Measurements from ENCODE around the gene IL11RA. TPM values are rescaled to one million over a fixed set of nuclear protein-coding genes. Genes with fewer than 3 reads are reported as not detected.

Gene IL11RA
- total and polyA plus RNA-seq, 2 donors (not counting 3 experiments of a cell fraction or from before 2014, with no cell fraction given): 15.3 to 18.6 TPM

GRCh38 chr9:34650816-34651215 lies 1.2 kb upstream of the IL11RA start:
- no peak overlapping the region for H3K4me3 ChIP-seq (replicated peaks in 1 of 3; ENCODE audit: insufficient read depth in 1 of 3, low read depth in 1 of 3, low read length in 3 of 3)
- H3K36me3 ChIP-seq (ENCODE audit: control insufficient read depth in 2 of 2, extremely low read depth in 1 of 2, insufficient read depth in 2 of 2, low read length in 2 of 2): peaks cover 0 to 14% of the 10 kb centered on the region in 2 experiments
- no peaks in the 10 kb centered on the region for H3K9me3 ChIP-seq (replicated peaks; ENCODE audit: control insufficient read depth, insufficient read depth, low read length)
- peaks cover 37% of the 10 kb centered on the region for H3K4me1 ChIP-seq (ENCODE audit: control insufficient read depth, extremely low read depth, insufficient read depth, low read length)
- CTCF ChIA-PET: interaction anchor here (0.6 to 1.6 kb wide), 4 partner anchors 11 to 270 kb away, joined by 3 to 8 read pairs (median 4); no protein-coding TSS in a partner anchor
- FAIRE-seq: no peak
- intact Hi-C loops (cut with micrococcal nuclease): no loop called here
- no peak overlapping the region for H3K9ac ChIP-seq (replicated peaks; ENCODE audit: extremely low read depth, insufficient read depth, low read length)
- no peak overlapping the region for H3K4me2 ChIP-seq (ENCODE audit: insufficient read depth, low read length)
- no peaks in the 10 kb centered on the region for H3K27me3 ChIP-seq (ENCODE audit: control insufficient read depth in 2 of 2, insufficient read depth in 2 of 2, low read length in 2 of 2)
- no peaks in the 10 kb centered on the region for H3K9me1 ChIP-seq (replicated peaks; ENCODE audit: control insufficient read depth, extremely low read depth, insufficient read depth, low read length)
- H2AFZ ChIP-seq (ENCODE audit: low read depth, low read length): no peak overlapping the region
- TF ChIP-seq FOS (IDR thresholded peaks at IDR 0.05; ENCODE audit: borderline replicate concordance, insufficient read depth, low read length) (no peak), MYC (IDR thresholded peaks at IDR 0.05; ENCODE audit: low read depth, low read length) (no peak), POLR2A (IDR thresholded peaks at IDR 0.05; ENCODE audit: low read depth, low read length) (no peak)
- POLR2A ChIA-PET: no interaction called here
- dilution Hi-C loops (cut with MboI; ENCODE audit: extremely low pct_ligation_motif_present, low sequenced_read_pairs): no loop called here
- BruUV-seq (replicated peaks): no TSS peak
- H4K20me1 ChIP-seq (replicated peaks; ENCODE audit: control insufficient read depth, extremely low read depth, insufficient read depth, low read length): no peaks in the 10 kb centered on the region
- no peak for DNase-seq (ENCODE audit: low read depth, low spot score)
- H3K27ac ChIP-seq (ENCODE audit: insufficient read depth, low read depth, low read length): no peak overlapping the region
- H3K79me2 ChIP-seq (ENCODE audit: control insufficient read depth, insufficient read depth, low read length): peaks cover 6% of the 10 kb centered on the region

GRCh38 chr9:34651321-34651720 lies 664 bp upstream of the IL11RA start:
- dilution Hi-C loops (cut with MboI; ENCODE audit: extremely low pct_ligation_motif_present, low sequenced_read_pairs) (no loop called here), intact Hi-C loops (cut with micrococcal nuclease) (no loop called here)
- no peak overlapping the region for H3K27ac ChIP-seq (ENCODE audit: insufficient read depth, low read depth, low read length)
- peak overlapping the region in 1 of 3 experiments; percentile 13 for H3K4me3 ChIP-seq (replicated peaks in 1 of 3; ENCODE audit: insufficient read depth in 1 of 3, low read depth in 1 of 3, low read length in 3 of 3)
- CTCF ChIA-PET: interaction anchor here (1.0 to 1.6 kb wide), 4 partner anchors 10 to 17 kb away, joined by 3 to 8 read pairs (median 4); no protein-coding TSS in a partner anchor
- H3K27me3 ChIP-seq (ENCODE audit: control insufficient read depth in 2 of 2, insufficient read depth in 2 of 2, low read length in 2 of 2): no peaks in the 10 kb centered on the region
- no peak for FAIRE-seq
- no peak overlapping the region for H3K9ac ChIP-seq (replicated peaks; ENCODE audit: extremely low read depth, insufficient read depth, low read length)
- H4K20me1 ChIP-seq (replicated peaks; ENCODE audit: control insufficient read depth, extremely low read depth, insufficient read depth, low read length): no peaks in the 10 kb centered on the region
- H2AFZ ChIP-seq (ENCODE audit: low read depth, low read length): no peak overlapping the region
- peak; percentile 20 for DNase-seq (ENCODE audit: low read depth, low spot score)
- peaks cover 34% of the 10 kb centered on the region for H3K4me1 ChIP-seq (ENCODE audit: control insufficient read depth, extremely low read depth, insufficient read depth, low read length)
- no peaks in the 10 kb centered on the region for H3K9me1 ChIP-seq (replicated peaks; ENCODE audit: control insufficient read depth, extremely low read depth, insufficient read depth, low read length)
- H3K4me2 ChIP-seq (ENCODE audit: insufficient read depth, low read length): peak overlapping the region; percentile 44
- POLR2A ChIA-PET: no interaction called here
- peaks cover 6% of the 10 kb centered on the region for H3K79me2 ChIP-seq (ENCODE audit: control insufficient read depth, insufficient read depth, low read length)
- peaks cover 0 to 14% of the 10 kb centered on the region in 2 experiments for H3K36me3 ChIP-seq (ENCODE audit: control insufficient read depth in 2 of 2, extremely low read depth in 1 of 2, insufficient read depth in 2 of 2, low read length in 2 of 2)
- BruUV-seq (replicated peaks): TSS peak; percentile 80
- TF ChIP-seq POLR2A (IDR thresholded peaks at IDR 0.05; ENCODE audit: low read depth, low read length) (no peak), MYC (IDR thresholded peaks at IDR 0.05; ENCODE audit: low read depth, low read length) (no peak), GATA2 (IDR thresholded peaks at IDR 0.05; ENCODE audit: insufficient read depth, insufficient read length, low read depth, low read length) (no peak), JUN (IDR thresholded peaks at IDR 0.05; ENCODE audit: borderline replicate concordance, insufficient read depth, insufficient read length, low read depth) (no peak), FOS (IDR thresholded peaks at IDR 0.05; ENCODE audit: borderline replicate concordance, insufficient read depth, low read length) (no peak), POLR2AphosphoS5 (IDR thresholded peaks at IDR 0.05; ENCODE audit: insufficient read depth, low read depth, low read length) (no peak), MAX (IDR thresholded peaks at IDR 0.05; ENCODE audit: insufficient read depth, insufficient read length) (no peak), EZH2 (IDR thresholded peaks at IDR 0.05; ENCODE audit: borderline replicate concordance, low read depth, low read length, severe bottlenecking) (no peak)
- TF ChIP-seq, protein P1, sequence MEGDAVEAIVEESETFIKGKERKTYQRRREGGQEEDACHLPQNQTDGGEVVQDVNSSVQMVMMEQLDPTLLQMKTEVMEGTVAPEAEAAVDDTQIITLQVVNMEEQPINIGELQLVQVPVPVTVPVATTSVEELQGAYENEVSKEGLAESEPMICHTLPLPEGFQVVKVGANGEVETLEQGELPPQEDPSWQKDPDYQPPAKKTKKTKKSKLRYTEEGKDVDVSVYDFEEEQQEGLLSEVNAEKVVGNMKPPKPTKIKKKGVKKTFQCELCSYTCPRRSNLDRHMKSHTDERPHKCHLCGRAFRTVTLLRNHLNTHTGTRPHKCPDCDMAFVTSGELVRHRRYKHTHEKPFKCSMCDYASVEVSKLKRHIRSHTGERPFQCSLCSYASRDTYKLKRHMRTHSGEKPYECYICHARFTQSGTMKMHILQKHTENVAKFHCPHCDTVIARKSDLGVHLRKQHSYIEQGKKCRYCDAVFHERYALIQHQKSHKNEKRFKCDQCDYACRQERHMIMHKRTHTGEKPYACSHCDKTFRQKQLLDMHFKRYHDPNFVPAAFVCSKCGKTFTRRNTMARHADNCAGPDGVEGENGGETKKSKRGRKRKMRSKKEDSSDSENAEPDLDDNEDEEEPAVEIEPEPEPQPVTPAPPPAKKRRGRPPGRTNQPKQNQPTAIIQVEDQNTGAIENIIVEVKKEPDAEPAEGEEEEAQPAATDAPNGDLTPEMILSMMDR (IDR thresholded peaks at IDR 0.05; ENCODE audit: extremely low read depth in 1 of 2, insufficient read depth in 1 of 2, low read depth in 1 of 2, low read length in 2 of 2): no peak
- H3K9me3 ChIP-seq (replicated peaks; ENCODE audit: control insufficient read depth, insufficient read depth, low read length): no peaks in the 10 kb centered on the region
